Astrocyte of the hippocampus (primary cell): ENCODE measurements around the gene GUCY1A1.
A peak's percentile ranks its signal among the peaks of the same experiment; 100 is the strongest.

Source experiments
- DNase-seq: peaks from one replicate; pipeline ENCODE4 v3.0.0; 2011; ENCODE audit warnings: low read depth, low spot score

GUCY1A1 gene

GRCh38 chr4:155692361-155692760, 25.7 kb downstream of the GUCY1A1 start:
- peak; percentile 24 for DNase-seq

- DNase-seq, result no peak
Observed at GRCh38 chr4:155693015-155693663, 26.5 kb downstream of the GUCY1A1 start.

GRCh38 chr4:155694100-155694785, 27.6 kb downstream of the GUCY1A1 start:
- peak; percentile 36 for DNase-seq

GRCh38 chr4:155696226-155696625, 29.6 kb downstream of the GUCY1A1 start:
- DNase-seq, result no peak

GRCh38 chr4:155696726-155697125, 30.1 kb downstream of the GUCY1A1 start:
- DNase-seq, result no peak

- no peak for DNase-seq
Observed at GRCh38 chr4:155701827-155702226, 35.2 kb downstream of the GUCY1A1 start.

GRCh38 chr4:155703486-155704247, 37.0 kb downstream of the GUCY1A1 start:
- DNase-seq, result peak; percentile 22

GRCh38 chr4:155704841-155705404, 38.3 kb downstream of the GUCY1A1 start:
- DNase-seq, result no peak

- DNase-seq, result peak; percentile 58
Observed at GRCh38 chr4:155705664-155706063, 39.0 kb downstream of the GUCY1A1 start.

- DNase-seq, result no peak
Observed at GRCh38 chr4:155706147-155706546, 39.5 kb downstream of the GUCY1A1 start.

- no peak for DNase-seq
Observed at GRCh38 chr4:155707251-155707650, 40.6 kb downstream of the GUCY1A1 start.

- no peak for DNase-seq
Observed at GRCh38 chr4:155708782-155709181, 42.1 kb downstream of the GUCY1A1 start.

GRCh38 chr4:155709918-155710317, 43.3 kb downstream of the GUCY1A1 start:
- DNase-seq, result no peak

- DNase-seq, result no peak
Observed at GRCh38 chr4:155711556-155711955, 44.9 kb downstream of the GUCY1A1 start.

GRCh38 chr4:155712846-155713245, 46.2 kb downstream of the GUCY1A1 start:
- no peak for DNase-seq

GRCh38 chr4:155713911-155714310, 47.3 kb downstream of the GUCY1A1 start:
- no peak for DNase-seq

GRCh38 chr4:155722336-155722735, 55.7 kb downstream of the GUCY1A1 start:
- DNase-seq, result no peak

- peak; percentile 28 for DNase-seq
Observed at GRCh38 chr4:155722816-155723499, 56.3 kb downstream of the GUCY1A1 start.

GRCh38 chr4:155724731-155725130, 58.1 kb downstream of the GUCY1A1 start:
- no peak for DNase-seq

- peak; percentile 42 for DNase-seq
Observed at GRCh38 chr4:155734065-155734464, 67.4 kb downstream of the GUCY1A1 start.

- DNase-seq, result no peak
Observed at GRCh38 chr4:155734951-155735350, 68.3 kb downstream of the GUCY1A1 start.

GRCh38 chr4:155735496-155735895, 68.8 kb downstream of the GUCY1A1 start:
- peak; percentile 25 for DNase-seq
